MM.1S (cell line): ENCODE data around the gene NDP.

Experiments used
- DNase-seq: peaks from one replicate; pipeline ENCODE4 v3.0.0-alpha.2; 2015
- H2AFZ ChIP-seq: fragments of 300-600 bp; sonication (generic); 2 replicates; pipeline ENCODE4 v1.6.0; 2016; ENCODE audit warnings: antibody characterized with exemption, low read length
- H3F3A ChIP-seq: fragments of 300-600 bp; sonication (generic); 2 replicates; pipeline ENCODE4 v1.6.1; 2016; ENCODE audit warnings: mild to moderate bottlenecking, antibody characterized with exemption, low read length, moderate library complexity, mixed read lengths; ENCODE audit not compliant: insufficient read depth
- H3K27ac ChIP-seq: fragments of 300-600 bp; sonication (generic); 2 replicates; pipeline ENCODE4 v1.5.1; 2016; ENCODE audit warnings: mild to moderate bottlenecking, low read length
- H3K27me3 ChIP-seq: fragments of 300-600 bp; sonication (generic); replicated peaks from 2 replicates; pipeline ENCODE4 v1.6.0; 2016; ENCODE audit warnings: low read length; ENCODE audit not compliant: insufficient read depth
- H3K36me3 ChIP-seq: fragments of 300-600 bp; sonication (generic); replicated peaks from 2 replicates; pipeline ENCODE4 v1.6.1; 2016; ENCODE audit warnings: mild to moderate bottlenecking, low read length, mixed read lengths; ENCODE audit not compliant: insufficient read depth
- H3K4me1 ChIP-seq: fragments of 300-600 bp; sonication (generic); 2 replicates; pipeline ENCODE4 v1.6.1; 2016; ENCODE audit warnings: low read length, mixed read lengths
- H3K4me2 ChIP-seq: fragments of 300-600 bp; sonication (generic); 2 replicates; pipeline ENCODE4 v1.6.0; 2016; ENCODE audit warnings: low read depth, low read length
- H3K4me3 ChIP-seq: fragments of 300-600 bp; sonication (generic); 2 replicates; pipeline ENCODE4 v1.5.1; 2016; ENCODE audit warnings: low read length, mixed read lengths
- H3K79me2 ChIP-seq: fragments of 300-600 bp; sonication (generic); 2 replicates; pipeline ENCODE4 v1.6.1; 2016; ENCODE audit warnings: mixed run types, low read length, mixed read lengths
- H3K9ac ChIP-seq: fragments of 300-600 bp; sonication (generic); 2 replicates; pipeline ENCODE4 v1.6.1; 2016; ENCODE audit warnings: low read length, mixed read lengths
- H3K9me2 ChIP-seq: fragments of 300-600 bp; sonication (generic); replicated peaks from 2 replicates; pipeline ENCODE4 v1.6.1; 2016; ENCODE audit warnings: mild to moderate bottlenecking, low read length, mixed read lengths; ENCODE audit not compliant: insufficient read depth
- H3K9me3 ChIP-seq: fragments of 300-600 bp; sonication (generic); replicated peaks from 2 replicates; pipeline ENCODE4 v1.6.1; 2016; ENCODE audit warnings: mild to moderate bottlenecking, low read length, mixed read lengths; ENCODE audit not compliant: insufficient read depth
- H4K20me1 ChIP-seq: fragments of 300-600 bp; sonication (generic); 2 replicates; pipeline ENCODE4 v1.6.1; 2016; ENCODE audit warnings: mild to moderate bottlenecking, low read length, moderate library complexity, mixed read lengths; ENCODE audit not compliant: insufficient read depth
- EZH2 ChIP-seq: fragments of 300-600 bp; sonication (generic); optimal IDR thresholded peaks from 2 replicates; pipeline ENCODE3; 2017; ENCODE audit warnings: low read depth, mild to moderate bottlenecking, antibody characterized with exemption, low read length, mixed read lengths
- EZH2phosphoT487 ChIP-seq: fragments of 300-600 bp; sonication (generic); IDR thresholded peaks from 2 replicates; pipeline ENCODE4 v1.6.1; 2018; ENCODE audit warnings: antibody characterized with exemption, low read length
- TF ChIP-seq, protein P1 (sequence below): fragments of 300-600 bp; sonication (generic); IDR thresholded peaks from 2 replicates; pipeline ENCODE4 v1.5.1; 2016; ENCODE audit warnings: antibody characterized with exemption, low read length, mixed read lengths

The NDP gene

DNA sequence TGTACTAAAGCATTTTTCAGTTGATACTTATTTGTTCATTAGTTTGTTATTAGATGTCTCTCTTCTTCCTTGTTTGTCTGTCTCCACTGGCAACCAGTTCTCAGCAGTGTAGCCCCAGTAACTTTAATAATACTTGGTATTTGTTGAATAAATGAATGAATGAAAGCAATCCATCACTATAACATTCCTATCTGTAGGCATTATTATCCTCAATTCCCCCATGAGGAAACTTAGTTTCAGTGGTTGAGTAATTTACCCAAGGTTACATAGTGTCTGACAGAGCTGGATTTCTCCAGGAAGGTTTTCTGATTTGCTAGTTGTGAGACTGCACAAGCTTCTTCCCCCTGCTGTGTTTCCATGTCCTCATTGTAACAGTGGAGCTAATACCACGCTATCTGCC, 63.2 kb downstream of the NDP start:
- Histone ChIP-seq H3K4me2 (no peak overlapping the region), H3K4me1 (no peaks in the 10 kb centered on the region), H3K9me2 (no peaks in the 10 kb centered on the region), H2AFZ (no peak overlapping the region), H3K4me3 (no peak overlapping the region), H3K27ac (no peak overlapping the region), H3K9me3 (no peaks in the 10 kb centered on the region), H3K79me2 (no peaks in the 10 kb centered on the region), H3K9ac (no peak overlapping the region), H4K20me1 (no peaks in the 10 kb centered on the region), H3F3A (no peaks in the 10 kb centered on the region), H3K27me3 (no peaks in the 10 kb centered on the region), H3K36me3 (no peaks in the 10 kb centered on the region)
- no peak for DNase-seq
- TF ChIP-seq EZH2phosphoT487 (no peak), EZH2 (no peak)
- TF ChIP-seq, protein P1, sequence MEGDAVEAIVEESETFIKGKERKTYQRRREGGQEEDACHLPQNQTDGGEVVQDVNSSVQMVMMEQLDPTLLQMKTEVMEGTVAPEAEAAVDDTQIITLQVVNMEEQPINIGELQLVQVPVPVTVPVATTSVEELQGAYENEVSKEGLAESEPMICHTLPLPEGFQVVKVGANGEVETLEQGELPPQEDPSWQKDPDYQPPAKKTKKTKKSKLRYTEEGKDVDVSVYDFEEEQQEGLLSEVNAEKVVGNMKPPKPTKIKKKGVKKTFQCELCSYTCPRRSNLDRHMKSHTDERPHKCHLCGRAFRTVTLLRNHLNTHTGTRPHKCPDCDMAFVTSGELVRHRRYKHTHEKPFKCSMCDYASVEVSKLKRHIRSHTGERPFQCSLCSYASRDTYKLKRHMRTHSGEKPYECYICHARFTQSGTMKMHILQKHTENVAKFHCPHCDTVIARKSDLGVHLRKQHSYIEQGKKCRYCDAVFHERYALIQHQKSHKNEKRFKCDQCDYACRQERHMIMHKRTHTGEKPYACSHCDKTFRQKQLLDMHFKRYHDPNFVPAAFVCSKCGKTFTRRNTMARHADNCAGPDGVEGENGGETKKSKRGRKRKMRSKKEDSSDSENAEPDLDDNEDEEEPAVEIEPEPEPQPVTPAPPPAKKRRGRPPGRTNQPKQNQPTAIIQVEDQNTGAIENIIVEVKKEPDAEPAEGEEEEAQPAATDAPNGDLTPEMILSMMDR: no peak

DNA sequence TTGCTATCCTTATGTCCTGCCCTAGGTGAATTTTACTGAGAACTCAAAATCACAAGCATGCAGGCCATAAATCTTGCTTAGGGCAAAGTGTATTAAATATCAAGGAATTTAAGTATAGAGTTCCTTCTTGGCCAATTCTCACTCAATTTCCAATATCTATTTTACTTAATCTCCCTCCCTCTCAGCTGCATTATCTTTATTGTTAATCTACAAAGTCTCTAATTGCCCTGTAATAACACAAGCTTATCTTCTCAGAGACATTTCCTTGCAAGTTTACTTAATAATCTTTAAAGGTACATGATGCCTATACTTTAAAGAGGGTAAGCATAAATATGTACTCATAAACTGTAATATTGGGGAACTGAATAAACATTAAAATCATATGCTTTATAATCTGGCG, 64.0 kb downstream of the NDP start:
- no peak overlapping the region for H3K27ac ChIP-seq
- H3K4me1 ChIP-seq: no peaks in the 10 kb centered on the region
- H3K36me3 ChIP-seq: no peaks in the 10 kb centered on the region
- TF ChIP-seq EZH2phosphoT487 (no peak), EZH2 (no peak)
- H3K27me3 ChIP-seq: no peaks in the 10 kb centered on the region
- no peak overlapping the region for H3K4me2 ChIP-seq
- no peaks in the 10 kb centered on the region for H4K20me1 ChIP-seq
- no peaks in the 10 kb centered on the region for H3K9me2 ChIP-seq
- H3F3A ChIP-seq: no peaks in the 10 kb centered on the region
- DNase-seq: no peak
- no peak overlapping the region for H2AFZ ChIP-seq
- no peaks in the 10 kb centered on the region for H3K79me2 ChIP-seq
- H3K9me3 ChIP-seq: no peaks in the 10 kb centered on the region
- no peak overlapping the region for H3K4me3 ChIP-seq
- H3K9ac ChIP-seq: no peak overlapping the region

DNA sequence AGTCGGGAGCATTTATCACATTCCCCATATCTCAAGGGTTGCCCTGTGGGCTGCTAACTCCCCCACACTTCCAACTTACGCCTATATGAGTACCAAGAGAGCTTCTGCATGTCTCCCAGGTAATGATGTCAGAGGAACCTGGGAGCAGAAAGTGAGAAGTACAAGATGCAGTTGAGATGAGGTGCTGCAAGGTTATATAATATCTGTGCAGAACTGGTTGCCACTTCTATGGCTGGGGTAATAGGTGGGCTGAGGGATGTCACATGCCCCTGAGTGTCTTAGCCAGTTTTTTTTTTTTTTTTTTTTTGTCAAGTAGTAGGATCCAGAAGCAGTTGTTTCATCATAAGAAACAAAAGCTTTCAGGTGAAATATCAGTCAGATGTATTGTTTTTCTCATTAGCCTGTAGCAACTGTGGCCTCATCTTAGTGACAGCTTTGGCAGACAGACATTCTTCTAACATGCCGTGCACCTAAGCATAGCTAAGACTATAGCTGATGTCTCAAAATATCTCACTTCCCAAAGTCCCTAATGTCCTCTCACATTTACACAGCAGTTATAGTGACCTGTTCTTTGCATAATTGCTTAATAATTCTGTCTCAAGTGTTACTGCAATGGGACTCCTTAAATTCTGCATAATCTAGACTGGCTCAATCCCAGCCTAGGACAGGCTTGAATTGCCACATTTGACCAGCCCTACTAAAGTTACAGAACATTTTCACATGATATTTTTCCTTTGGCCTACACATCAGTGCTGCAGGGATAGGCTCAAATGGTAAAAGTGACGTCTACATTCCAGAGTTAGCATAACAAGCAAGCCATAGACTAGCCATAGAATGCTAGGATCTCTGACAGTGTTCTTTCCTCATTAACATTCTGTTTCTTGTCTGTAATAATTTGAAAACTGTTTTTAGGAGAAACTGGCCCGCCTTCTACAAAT, 73.0 kb downstream of the NDP start:
- no peak overlapping the region for H3K27ac ChIP-seq

More for the DNA sequence above, 73.0 kb downstream of the NDP start:
- H3F3A ChIP-seq: no peaks in the 10 kb centered on the region
- H4K20me1 ChIP-seq: no peaks in the 10 kb centered on the region
- no peak overlapping the region for H3K4me3 ChIP-seq
- no peaks in the 10 kb centered on the region for H3K36me3 ChIP-seq
- no peaks in the 10 kb centered on the region for H3K4me1 ChIP-seq
- TF ChIP-seq EZH2 (no peak), EZH2phosphoT487 (no peak)
- TF ChIP-seq, protein P1: no peak
- no peak for DNase-seq
- H3K9me3 ChIP-seq: no peaks in the 10 kb centered on the region
- H3K27me3 ChIP-seq: no peaks in the 10 kb centered on the region
- no peak overlapping the region for H3K9ac ChIP-seq
- H3K9me2 ChIP-seq: no peaks in the 10 kb centered on the region
- no peaks in the 10 kb centered on the region for H3K79me2 ChIP-seq
- H2AFZ ChIP-seq: no peak overlapping the region
- H3K4me2 ChIP-seq: no peak overlapping the region
